OCI-LY1 (cell line): Measurements from ENCODE around the gene SRBD1.

Experiments used
- CTCF ChIP-seq: fragments of 200-600 bp; sonication (generic), shearing (Covaris generic); IDR thresholded peaks from 2 replicates; pipeline ENCODE4 v1.5.1; 2017; ENCODE audit warnings: mild to moderate bottlenecking, antibody characterized with exemption, low read length, moderate library complexity, mixed read lengths
- EZH2 ChIP-seq: fragments of 200-600 bp; sonication (generic), shearing (Covaris generic); IDR thresholded peaks from 2 replicates; pipeline ENCODE4 v1.8.0; 2017; ENCODE audit warnings: borderline replicate concordance, mixed run types, mild to moderate bottlenecking, antibody characterized with exemption, low read length, moderate library complexity, mixed read lengths

GRCh38 chr2:45540942-45541341 lies 70.1 kb downstream of the SRBD1 start:
- TF ChIP-seq CTCF = no peak
- no peak for TF ChIP-seq EZH2
